Neural cell (in vitro differentiated cells): ENCODE data around the gene GNAQ. TPM values are rescaled to one million over a fixed set of nuclear protein-coding genes. Genes with fewer than 3 reads are reported as not detected.

Experiments used
- H2AFZ ChIP-seq: fragments of 200-600, 300-800 bp; sonication (generic), shearing (Covaris generic); 2 replicates; pipeline ENCODE4 v1.6.0; 2014; ENCODE audit warnings: low read depth, mild to moderate bottlenecking, antibody characterized with exemption, low read length, moderate library complexity
- H3F3A ChIP-seq: fragments of 200-600 bp; shearing (Covaris generic); 2 replicates; pipeline ENCODE4 v1.6.1; 2016; ENCODE audit warnings: mild to moderate bottlenecking, moderate library complexity, mixed read lengths, antibody characterized with exemption, low read length; ENCODE audit not compliant: insufficient read depth, poor library complexity, severe bottlenecking
- H3K27ac ChIP-seq: fragments of 200-600, 300-800 bp; sonication (generic), shearing (Covaris generic); 2 replicates; pipeline ENCODE4 v1.5.1; 2014; ENCODE audit warnings: mild to moderate bottlenecking, low read length, moderate library complexity
- H3K27me3 ChIP-seq: fragments of 300-800, 200-600 bp; sonication (generic), shearing (Covaris generic); 2 replicates; pipeline ENCODE4 v1.6.0; 2014; ENCODE audit warnings: mild to moderate bottlenecking, low read depth, low read length, moderate library complexity; ENCODE audit not compliant: insufficient read depth
- H3K36me3 ChIP-seq: fragments of 300-800, 200-600 bp; sonication (generic), shearing (Covaris generic); 2 replicates; pipeline ENCODE4 v1.5.1; 2014; ENCODE audit warnings: mild to moderate bottlenecking, antibody characterized with exemption, low read length, moderate library complexity; ENCODE audit not compliant: insufficient read depth
- H3K4me2 ChIP-seq: fragments of 300-800, 200-600 bp; sonication (generic), shearing (Covaris generic); 2 replicates; pipeline ENCODE4 v1.6.0; 2014; ENCODE audit warnings: mild to moderate bottlenecking, low read length
- H3K4me3 ChIP-seq: fragments of 300-800, 200-600 bp; sonication (generic), shearing (Covaris generic); 2 replicates; pipeline ENCODE4 v1.5.1; 2014; ENCODE audit warnings: mild to moderate bottlenecking, low read length, moderate library complexity
- H3K79me2 ChIP-seq: fragments of 200-600 bp; shearing (Covaris generic); replicated peaks from 2 replicates; pipeline ENCODE4 v1.6.0; 2014; ENCODE audit warnings: mild to moderate bottlenecking, low read length, moderate library complexity; ENCODE audit not compliant: insufficient read depth
- H3K9ac ChIP-seq: fragments of 300-800, 200-600 bp; sonication (generic), shearing (Covaris generic); 2 replicates; pipeline ENCODE4 v1.6.1; 2016; ENCODE audit warnings: mild to moderate bottlenecking, low read length, mixed read lengths
- H3K9me2 ChIP-seq: fragments of 200-600 bp; shearing (Covaris generic); 2 replicates; pipeline ENCODE4 v1.6.1; 2016; ENCODE audit warnings: mild to moderate bottlenecking, low read length, mixed read lengths; ENCODE audit not compliant: insufficient read depth
- H3K9me3 ChIP-seq: fragments of 200-600, 300-800 bp; sonication (generic), shearing (Covaris generic); 2 replicates; pipeline ENCODE4 v1.6.1; 2016; ENCODE audit warnings: mild to moderate bottlenecking, mixed run types, low read length, moderate library complexity, mixed read lengths
- H4K20me1 ChIP-seq: fragments of 200-600 bp; shearing (Covaris generic); 2 replicates; pipeline ENCODE4 v1.6.1; 2016; ENCODE audit warnings: mild to moderate bottlenecking, mixed run types; ENCODE audit not compliant: insufficient read depth
- EP300 ChIP-seq: fragments of 450-650 bp; conservative IDR thresholded peaks from 2 replicates; pipeline ENCODE4 v1.6.1; 2014; ENCODE audit warnings: antibody characterized with exemption, mild to moderate bottlenecking, moderate library complexity; ENCODE audit not compliant: poor library complexity, severe bottlenecking
- EZH2 ChIP-seq: fragments of 200-600, 300-800 bp; shearing (Covaris generic), sonication (generic); IDR thresholded peaks from 2 replicates; pipeline ENCODE4 v1.6.1; 2014; ENCODE audit warnings: antibody characterized with exemption, low read length, borderline replicate concordance, mild to moderate bottlenecking; ENCODE audit not compliant: insufficient read depth, poor library complexity, severe bottlenecking
- MXI1 ChIP-seq: fragments of 450-650 bp; conservative IDR thresholded peaks from 2 replicates; pipeline ENCODE4 v1.6.1; 2014; ENCODE audit warnings: antibody characterized with exemption, mild to moderate bottlenecking; ENCODE audit not compliant: poor library complexity, severe bottlenecking
- POLR2AphosphoS5 ChIP-seq: IDR thresholded peaks from 2 replicates; pipeline ENCODE4 v1.6.1; 2012
- RAD21 ChIP-seq: fragments of 450-650 bp; conservative IDR thresholded peaks from 2 replicates; pipeline ENCODE4 v1.6.1; 2014; ENCODE audit warnings: antibody characterized with exemption, mild to moderate bottlenecking, moderate library complexity
- SMC3 ChIP-seq: fragments of 450-650 bp; conservative IDR thresholded peaks from 2 replicates; pipeline ENCODE4 v1.6.1; 2014; ENCODE audit warnings: antibody characterized with exemption, mild to moderate bottlenecking, moderate library complexity; ENCODE audit not compliant: poor library complexity
- TAF1 ChIP-seq: IDR thresholded peaks from 2 replicates; pipeline ENCODE4 v1.6.1; 2012; ENCODE audit warnings: low read depth
- polyA plus RNA-seq: library from polyadenylated mRNA; depleted of rRNA; stranded (reverse); fragments of >200 nt; gene quantifications from 2 replicates; pipeline ENCODE4 v1.2.3, GENCODE V29; 2014
- TF ChIP-seq, protein P1 (sequence below): fragments of 450-650 bp; IDR thresholded peaks from 2 replicates; pipeline ENCODE4 v1.5.1; 2014; ENCODE audit warnings: antibody characterized with exemption, mild to moderate bottlenecking, moderate library complexity; ENCODE audit not compliant: poor library complexity, severe bottlenecking
- TF ChIP-seq, protein P2 (sequence below): IDR thresholded peaks from 2 replicates; pipeline ENCODE4 v1.6.1; 2012; ENCODE audit warnings: borderline replicate concordance

GNAQ gene
- polyA plus RNA-seq, 1 donor from 2014 or later: 86.7 TPM

DNA sequence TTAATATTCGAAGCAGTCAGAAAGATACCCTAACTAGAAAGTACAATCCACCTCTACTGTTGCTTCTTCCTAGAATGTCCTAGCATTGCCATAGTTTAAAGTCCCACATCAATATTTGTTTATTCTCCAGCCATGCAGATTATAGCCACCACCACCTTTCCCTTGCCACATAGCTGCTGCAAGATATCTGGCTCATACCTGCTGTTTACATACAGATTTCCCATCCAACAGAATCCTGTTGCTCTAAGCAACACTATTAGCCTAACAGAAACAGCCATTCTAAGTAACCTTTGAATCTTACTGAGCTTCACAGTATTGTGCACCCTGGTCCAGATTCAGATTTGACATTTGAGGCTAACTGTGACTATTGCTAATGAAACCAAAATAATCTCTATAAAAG, 45.6 kb downstream of the GNAQ start:
- TF ChIP-seq SMC3 (no peak), EZH2 (no peak), TAF1 (no peak), RAD21 (no peak), MXI1 (no peak), EP300 (no peak), POLR2AphosphoS5 (no peak)
- TF ChIP-seq, protein P1, sequence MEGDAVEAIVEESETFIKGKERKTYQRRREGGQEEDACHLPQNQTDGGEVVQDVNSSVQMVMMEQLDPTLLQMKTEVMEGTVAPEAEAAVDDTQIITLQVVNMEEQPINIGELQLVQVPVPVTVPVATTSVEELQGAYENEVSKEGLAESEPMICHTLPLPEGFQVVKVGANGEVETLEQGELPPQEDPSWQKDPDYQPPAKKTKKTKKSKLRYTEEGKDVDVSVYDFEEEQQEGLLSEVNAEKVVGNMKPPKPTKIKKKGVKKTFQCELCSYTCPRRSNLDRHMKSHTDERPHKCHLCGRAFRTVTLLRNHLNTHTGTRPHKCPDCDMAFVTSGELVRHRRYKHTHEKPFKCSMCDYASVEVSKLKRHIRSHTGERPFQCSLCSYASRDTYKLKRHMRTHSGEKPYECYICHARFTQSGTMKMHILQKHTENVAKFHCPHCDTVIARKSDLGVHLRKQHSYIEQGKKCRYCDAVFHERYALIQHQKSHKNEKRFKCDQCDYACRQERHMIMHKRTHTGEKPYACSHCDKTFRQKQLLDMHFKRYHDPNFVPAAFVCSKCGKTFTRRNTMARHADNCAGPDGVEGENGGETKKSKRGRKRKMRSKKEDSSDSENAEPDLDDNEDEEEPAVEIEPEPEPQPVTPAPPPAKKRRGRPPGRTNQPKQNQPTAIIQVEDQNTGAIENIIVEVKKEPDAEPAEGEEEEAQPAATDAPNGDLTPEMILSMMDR: no peak
- TF ChIP-seq, protein P2, sequence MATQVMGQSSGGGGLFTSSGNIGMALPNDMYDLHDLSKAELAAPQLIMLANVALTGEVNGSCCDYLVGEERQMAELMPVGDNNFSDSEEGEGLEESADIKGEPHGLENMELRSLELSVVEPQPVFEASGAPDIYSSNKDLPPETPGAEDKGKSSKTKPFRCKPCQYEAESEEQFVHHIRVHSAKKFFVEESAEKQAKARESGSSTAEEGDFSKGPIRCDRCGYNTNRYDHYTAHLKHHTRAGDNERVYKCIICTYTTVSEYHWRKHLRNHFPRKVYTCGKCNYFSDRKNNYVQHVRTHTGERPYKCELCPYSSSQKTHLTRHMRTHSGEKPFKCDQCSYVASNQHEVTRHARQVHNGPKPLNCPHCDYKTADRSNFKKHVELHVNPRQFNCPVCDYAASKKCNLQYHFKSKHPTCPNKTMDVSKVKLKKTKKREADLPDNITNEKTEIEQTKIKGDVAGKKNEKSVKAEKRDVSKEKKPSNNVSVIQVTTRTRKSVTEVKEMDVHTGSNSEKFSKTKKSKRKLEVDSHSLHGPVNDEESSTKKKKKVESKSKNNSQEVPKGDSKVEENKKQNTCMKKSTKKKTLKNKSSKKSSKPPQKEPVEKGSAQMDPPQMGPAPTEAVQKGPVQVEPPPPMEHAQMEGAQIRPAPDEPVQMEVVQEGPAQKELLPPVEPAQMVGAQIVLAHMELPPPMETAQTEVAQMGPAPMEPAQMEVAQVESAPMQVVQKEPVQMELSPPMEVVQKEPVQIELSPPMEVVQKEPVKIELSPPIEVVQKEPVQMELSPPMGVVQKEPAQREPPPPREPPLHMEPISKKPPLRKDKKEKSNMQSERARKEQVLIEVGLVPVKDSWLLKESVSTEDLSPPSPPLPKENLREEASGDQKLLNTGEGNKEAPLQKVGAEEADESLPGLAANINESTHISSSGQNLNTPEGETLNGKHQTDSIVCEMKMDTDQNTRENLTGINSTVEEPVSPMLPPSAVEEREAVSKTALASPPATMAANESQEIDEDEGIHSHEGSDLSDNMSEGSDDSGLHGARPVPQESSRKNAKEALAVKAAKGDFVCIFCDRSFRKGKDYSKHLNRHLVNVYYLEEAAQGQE: no peak
- Histone ChIP-seq H3K9ac (no peak overlapping the region), H3K9me3 (no peaks in the 10 kb centered on the region), H2AFZ (no peak overlapping the region), H3K36me3 (no peaks in the 10 kb centered on the region), H3K4me3 (no peak overlapping the region), H3F3A (no peaks in the 10 kb centered on the region), H3K9me2 (no peaks in the 10 kb centered on the region), H3K79me2 (peaks cover 13% of the 10 kb centered on the region), H4K20me1 (no peaks in the 10 kb centered on the region), H3K4me2 (no peak overlapping the region), H3K27me3 (no peaks in the 10 kb centered on the region), H3K27ac (no peak overlapping the region)

DNA sequence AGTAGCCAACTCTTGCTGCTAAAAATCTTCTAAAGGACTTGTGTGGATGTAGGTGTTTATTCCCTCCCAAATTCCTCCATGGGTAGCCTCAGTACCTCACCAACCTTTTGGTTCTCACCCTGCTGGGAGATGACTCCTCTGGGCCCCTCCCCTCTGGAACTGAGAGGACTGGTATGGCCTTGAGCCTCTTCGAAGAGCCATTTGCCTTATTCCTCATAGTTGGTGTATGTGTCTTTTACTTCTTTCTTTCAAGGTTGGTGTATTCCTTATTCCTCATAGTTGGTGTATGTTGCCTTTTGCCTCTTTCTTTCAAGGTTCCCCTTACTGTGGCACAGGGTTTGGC, 48.3 kb downstream of the GNAQ start:
- Histone ChIP-seq H3K4me3 (no peak overlapping the region), H2AFZ (no peak overlapping the region), H3F3A (no peaks in the 10 kb centered on the region), H3K27ac (no peak overlapping the region), H3K9me2 (no peaks in the 10 kb centered on the region), H3K4me2 (no peak overlapping the region), H3K36me3 (no peaks in the 10 kb centered on the region), H3K79me2 (peaks cover 13% of the 10 kb centered on the region), H3K9me3 (no peaks in the 10 kb centered on the region), H3K27me3 (no peaks in the 10 kb centered on the region), H3K9ac (no peak overlapping the region), H4K20me1 (no peaks in the 10 kb centered on the region)
- no peak for TF ChIP-seq MXI1
- TF ChIP-seq RAD21: no peak
- TF ChIP-seq TAF1: no peak
